HG02884 (cell line): ENCODE results near the gene VWF.

Experiments used
- ATAC-seq: cut with Tn5 transposase; IDR thresholded peaks from one replicate; pipeline ENCODE4 v1.9.1; 2021; ENCODE audit warnings: mild to moderate bottlenecking, moderate library complexity; ENCODE audit not compliant: unreplicated experiment

Gene VWF

GRCh38 chr12:5900533-5901205 lies 223.8 kb downstream of the VWF start:
- ATAC-seq: no peak

DNA sequence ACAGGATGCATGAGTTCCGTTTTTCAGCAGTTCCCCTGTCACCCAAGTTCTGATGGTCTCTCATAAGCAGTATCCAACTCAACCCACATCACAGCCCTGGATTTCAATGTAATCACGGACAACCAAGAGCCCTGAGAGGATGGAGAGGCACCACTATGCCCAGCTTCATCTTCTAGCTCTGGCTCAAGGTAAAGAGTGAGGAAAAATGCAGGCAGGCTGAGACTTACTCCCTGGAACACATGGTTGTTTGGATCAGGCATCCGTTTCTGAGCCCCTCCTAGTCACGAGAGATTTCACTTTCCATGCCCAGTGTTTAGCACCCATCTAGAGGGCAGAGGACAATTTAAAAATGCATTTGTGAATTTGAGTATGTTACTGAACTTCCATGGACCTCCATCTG lies 224.4 kb downstream of the VWF start:
- no peak for ATAC-seq

DNA sequence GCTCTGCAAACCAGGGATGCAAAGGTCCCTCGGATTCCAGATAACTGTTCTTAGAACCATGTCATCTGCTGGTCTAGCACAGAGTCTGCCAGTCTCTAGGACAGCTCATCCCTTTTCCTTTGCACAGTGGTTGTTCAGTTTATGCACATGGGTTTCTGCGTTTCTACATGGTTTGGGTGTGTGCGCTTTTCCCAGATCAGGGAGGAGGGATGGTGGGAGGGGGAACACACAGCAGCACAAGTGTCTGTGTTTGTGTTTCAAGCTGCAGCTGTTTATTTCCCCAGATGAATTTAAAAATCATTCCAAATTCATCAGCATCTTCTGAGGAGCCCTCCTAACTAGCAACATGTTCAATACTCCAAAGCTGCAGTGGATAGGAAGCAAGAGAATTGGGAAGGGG lies 224.8 kb downstream of the VWF start:
- no peak for ATAC-seq

- ATAC-seq: no peak
These were observed 225.6 kb downstream of the VWF start for GRCh38 chr12:5898874-5899273.
